ENCODE results near the gene SPX.

Gene SPX

DNA sequence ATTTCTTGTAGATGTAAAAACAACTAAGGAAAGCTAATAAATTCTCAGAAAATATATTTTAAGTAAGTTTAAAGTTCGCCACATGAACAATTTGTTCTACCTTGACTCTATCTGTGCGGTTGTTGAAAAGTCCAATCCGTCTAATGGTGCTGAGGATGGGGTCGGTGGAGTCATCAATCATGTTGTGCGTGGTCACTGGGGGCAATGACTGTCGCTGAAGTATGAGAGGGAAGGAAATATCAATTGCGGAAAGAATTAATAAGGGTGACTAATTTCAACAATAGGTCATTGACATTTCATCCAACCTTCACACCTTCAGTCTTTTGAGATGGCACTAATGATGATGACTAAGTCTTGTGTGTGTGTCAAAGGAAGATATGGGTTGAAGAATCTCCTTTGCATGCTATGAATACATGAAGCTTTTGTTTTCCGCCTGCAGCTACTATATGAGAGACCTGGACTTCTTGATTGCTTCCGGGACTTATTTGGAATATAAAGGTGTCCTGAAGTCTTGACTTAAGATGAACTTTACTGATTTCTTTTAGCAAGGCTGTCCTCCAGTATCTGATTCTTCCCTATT lies 32.1 kb downstream of the SPX start:
- ATAC-seq, result no peak
- no peak for TF ChIP-seq SNAI2 (CRISPR knock-in tag; IDR thresholded peaks at IDR 0.05)
- TF ChIP-seq, protein P1, sequence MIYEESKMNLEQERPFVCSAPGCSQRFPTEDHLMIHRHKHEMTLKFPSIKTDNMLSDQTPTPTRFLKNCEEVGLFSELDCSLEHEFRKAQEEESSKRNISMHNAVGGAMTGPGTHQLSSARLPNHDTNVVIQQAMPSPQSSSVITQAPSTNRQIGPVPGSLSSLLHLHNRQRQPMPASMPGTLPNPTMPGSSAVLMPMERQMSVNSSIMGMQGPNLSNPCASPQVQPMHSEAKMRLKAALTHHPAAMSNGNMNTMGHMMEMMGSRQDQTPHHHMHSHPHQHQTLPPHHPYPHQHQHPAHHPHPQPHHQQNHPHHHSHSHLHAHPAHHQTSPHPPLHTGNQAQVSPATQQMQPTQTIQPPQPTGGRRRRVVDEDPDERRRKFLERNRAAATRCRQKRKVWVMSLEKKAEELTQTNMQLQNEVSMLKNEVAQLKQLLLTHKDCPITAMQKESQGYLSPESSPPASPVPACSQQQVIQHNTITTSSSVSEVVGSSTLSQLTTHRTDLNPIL (CRISPR knock-in tag; IDR thresholded peaks at IDR 0.05; ENCODE audit: low read depth), result no peak
- TF ChIP-seq PPARA (CRISPR knock-in tag; IDR thresholded peaks at IDR 0.05; ENCODE audit: borderline replicate concordance), result no peak
- TF ChIP-seq, protein P2, sequence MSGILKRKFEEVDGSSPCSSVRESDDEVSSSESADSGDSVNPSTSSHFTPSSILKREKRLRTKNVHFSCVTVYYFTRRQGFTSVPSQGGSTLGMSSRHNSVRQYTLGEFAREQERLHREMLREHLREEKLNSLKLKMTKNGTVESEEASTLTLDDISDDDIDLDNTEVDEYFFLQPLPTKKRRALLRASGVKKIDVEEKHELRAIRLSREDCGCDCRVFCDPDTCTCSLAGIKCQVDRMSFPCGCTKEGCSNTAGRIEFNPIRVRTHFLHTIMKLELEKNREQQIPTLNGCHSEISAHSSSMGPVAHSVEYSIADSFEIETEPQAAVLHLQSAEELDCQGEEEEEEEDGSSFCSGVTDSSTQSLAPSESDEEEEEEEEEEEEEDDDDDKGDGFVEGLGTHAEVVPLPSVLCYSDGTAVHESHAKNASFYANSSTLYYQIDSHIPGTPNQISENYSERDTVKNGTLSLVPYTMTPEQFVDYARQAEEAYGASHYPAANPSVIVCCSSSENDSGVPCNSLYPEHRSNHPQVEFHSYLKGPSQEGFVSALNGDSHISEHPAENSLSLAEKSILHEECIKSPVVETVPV (CRISPR knock-in tag; IDR thresholded peaks at IDR 0.05), result no peak
- TF ChIP-seq ZNF565 (CRISPR knock-in tag; conservative IDR thresholded peaks at IDR 0.05; ENCODE audit: low read depth), result no peak
- no peak for TF ChIP-seq ZFP3 (CRISPR knock-in tag; IDR thresholded peaks at IDR 0.05)
- no peak for TF ChIP-seq ZNF8 (CRISPR knock-in tag; IDR thresholded peaks at IDR 0.05)
- TF ChIP-seq, protein P3, sequence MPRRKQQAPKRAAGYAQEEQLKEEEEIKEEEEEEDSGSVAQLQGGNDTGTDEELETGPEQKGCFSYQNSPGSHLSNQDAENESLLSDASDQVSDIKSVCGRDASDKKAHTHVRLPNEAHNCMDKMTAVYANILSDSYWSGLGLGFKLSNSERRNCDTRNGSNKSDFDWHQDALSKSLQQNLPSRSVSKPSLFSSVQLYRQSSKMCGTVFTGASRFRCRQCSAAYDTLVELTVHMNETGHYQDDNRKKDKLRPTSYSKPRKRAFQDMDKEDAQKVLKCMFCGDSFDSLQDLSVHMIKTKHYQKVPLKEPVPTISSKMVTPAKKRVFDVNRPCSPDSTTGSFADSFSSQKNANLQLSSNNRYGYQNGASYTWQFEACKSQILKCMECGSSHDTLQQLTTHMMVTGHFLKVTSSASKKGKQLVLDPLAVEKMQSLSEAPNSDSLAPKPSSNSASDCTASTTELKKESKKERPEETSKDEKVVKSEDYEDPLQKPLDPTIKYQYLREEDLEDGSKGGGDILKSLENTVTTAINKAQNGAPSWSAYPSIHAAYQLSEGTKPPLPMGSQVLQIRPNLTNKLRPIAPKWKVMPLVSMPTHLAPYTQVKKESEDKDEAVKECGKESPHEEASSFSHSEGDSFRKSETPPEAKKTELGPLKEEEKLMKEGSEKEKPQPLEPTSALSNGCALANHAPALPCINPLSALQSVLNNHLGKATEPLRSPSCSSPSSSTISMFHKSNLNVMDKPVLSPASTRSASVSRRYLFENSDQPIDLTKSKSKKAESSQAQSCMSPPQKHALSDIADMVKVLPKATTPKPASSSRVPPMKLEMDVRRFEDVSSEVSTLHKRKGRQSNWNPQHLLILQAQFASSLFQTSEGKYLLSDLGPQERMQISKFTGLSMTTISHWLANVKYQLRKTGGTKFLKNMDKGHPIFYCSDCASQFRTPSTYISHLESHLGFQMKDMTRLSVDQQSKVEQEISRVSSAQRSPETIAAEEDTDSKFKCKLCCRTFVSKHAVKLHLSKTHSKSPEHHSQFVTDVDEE (CRISPR knock-in tag; IDR thresholded peaks at IDR 0.05), result no peak
- TF ChIP-seq, protein P4, sequence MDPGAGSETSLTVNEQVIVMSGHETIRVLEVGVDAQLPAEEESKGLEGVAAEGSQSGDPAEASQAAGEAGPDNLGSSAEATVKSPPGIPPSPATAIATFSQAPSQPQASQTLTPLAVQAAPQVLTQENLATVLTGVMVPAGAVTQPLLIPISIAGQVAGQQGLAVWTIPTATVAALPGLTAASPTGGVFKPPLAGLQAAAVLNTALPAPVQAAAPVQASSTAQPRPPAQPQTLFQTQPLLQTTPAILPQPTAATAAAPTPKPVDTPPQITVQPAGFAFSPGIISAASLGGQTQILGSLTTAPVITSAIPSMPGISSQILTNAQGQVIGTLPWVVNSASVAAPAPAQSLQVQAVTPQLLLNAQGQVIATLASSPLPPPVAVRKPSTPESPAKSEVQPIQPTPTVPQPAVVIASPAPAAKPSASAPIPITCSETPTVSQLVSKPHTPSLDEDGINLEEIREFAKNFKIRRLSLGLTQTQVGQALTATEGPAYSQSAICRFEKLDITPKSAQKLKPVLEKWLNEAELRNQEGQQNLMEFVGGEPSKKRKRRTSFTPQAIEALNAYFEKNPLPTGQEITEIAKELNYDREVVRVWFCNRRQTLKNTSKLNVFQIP (CRISPR knock-in tag; IDR thresholded peaks at IDR 0.05; ENCODE audit: borderline replicate concordance, low read depth), result no peak
- no peak for TF ChIP-seq ZC3H10 (CRISPR knock-in tag; IDR thresholded peaks at IDR 0.05)
- no peak for TF ChIP-seq ISL1 (CRISPR knock-in tag; IDR thresholded peaks at IDR 0.05)
- TF ChIP-seq GLIS3 (CRISPR knock-in tag; IDR thresholded peaks at IDR 0.05), result no peak
- TF ChIP-seq ESRRG (CRISPR knock-in tag; IDR thresholded peaks at IDR 0.05), result no peak

DNA sequence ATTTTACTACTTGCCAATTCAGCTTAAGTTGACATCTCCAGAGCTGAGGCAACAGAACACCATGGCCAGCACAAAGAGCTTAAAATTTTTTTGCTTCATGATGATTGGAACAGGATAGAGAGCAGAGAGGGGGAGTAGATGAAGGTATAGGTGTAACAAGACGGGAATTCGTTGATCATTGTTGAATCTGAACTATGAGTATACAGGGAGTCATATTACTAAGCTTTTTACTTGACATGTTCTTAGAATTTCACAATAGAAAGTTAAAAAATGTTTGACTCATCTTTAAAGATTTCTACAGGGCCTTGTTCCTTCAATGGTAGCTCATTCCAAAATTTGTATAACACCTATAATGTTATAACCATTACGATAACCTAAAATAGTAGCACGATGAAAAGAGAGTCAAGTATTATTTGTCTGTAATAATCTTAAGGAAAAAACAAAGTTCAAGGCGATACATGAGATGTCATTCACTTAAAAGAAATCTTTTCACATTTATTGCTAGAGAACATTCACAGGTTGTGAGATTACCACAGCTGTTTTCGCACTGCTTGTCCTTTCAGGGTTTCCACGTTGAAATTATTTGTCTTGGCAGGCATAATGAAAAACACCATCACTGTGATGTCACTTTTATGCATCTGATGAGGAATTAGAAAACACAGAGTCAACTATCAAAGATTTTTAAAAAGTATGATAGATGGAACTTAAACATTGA lies 33.9 kb downstream of the SPX start:
- TF ChIP-seq TOX (CRISPR knock-in tag; IDR thresholded peaks at IDR 0.05; ENCODE audit: borderline replicate concordance), result no peak
- TF ChIP-seq, protein P3 (CRISPR knock-in tag; IDR thresholded peaks at IDR 0.05), result no peak
- no peak for TF ChIP-seq SNAI2 (CRISPR knock-in tag; IDR thresholded peaks at IDR 0.05)
- TF ChIP-seq, protein P2 (CRISPR knock-in tag; IDR thresholded peaks at IDR 0.05), result no peak
- no peak for ATAC-seq

DNA sequence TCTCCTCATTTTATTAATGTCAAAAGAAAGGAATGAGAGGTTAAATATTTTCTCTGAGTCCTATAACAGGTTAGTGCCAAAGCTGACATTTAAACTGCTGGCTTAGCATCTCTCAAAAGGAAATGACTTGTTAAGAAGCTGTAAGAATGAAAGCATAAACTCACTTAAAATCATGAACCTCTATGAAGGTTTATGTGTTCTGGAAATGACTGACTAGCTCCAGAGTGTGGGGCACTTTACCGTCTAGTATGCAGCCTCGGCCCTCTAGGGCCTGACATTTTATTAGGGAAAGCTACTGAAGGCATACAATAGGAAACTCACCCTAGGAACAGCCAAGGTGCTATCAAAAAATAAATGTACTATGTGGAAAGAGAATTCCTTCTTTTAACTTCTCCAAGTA lies 35.1 kb downstream of the SPX start:
- TF ChIP-seq TCF4 (CRISPR knock-in tag; IDR thresholded peaks at IDR 0.05; ENCODE audit: borderline replicate concordance) (no peak), ZNF70 (CRISPR knock-in tag; IDR thresholded peaks at IDR 0.05) (no peak), ISL1 (CRISPR knock-in tag; IDR thresholded peaks at IDR 0.05) (no peak), TOX (CRISPR knock-in tag; IDR thresholded peaks at IDR 0.05; ENCODE audit: borderline replicate concordance) (no peak), CSDC2 (CRISPR knock-in tag; IDR thresholded peaks at IDR 0.05) (no peak), ZNF565 (CRISPR knock-in tag; conservative IDR thresholded peaks at IDR 0.05; ENCODE audit: low read depth) (no peak), ZNF8 (CRISPR knock-in tag; IDR thresholded peaks at IDR 0.05) (no peak), ZFP3 (CRISPR knock-in tag; IDR thresholded peaks at IDR 0.05) (no peak), OSR1 (CRISPR knock-in tag; IDR thresholded peaks at IDR 0.05) (no peak), ESRRG (CRISPR knock-in tag; IDR thresholded peaks at IDR 0.05) (no peak), ARNTL (CRISPR knock-in tag; IDR thresholded peaks at IDR 0.05; ENCODE audit: borderline replicate concordance, low read depth) (no peak), SNAI2 (CRISPR knock-in tag; IDR thresholded peaks at IDR 0.05) (no peak), PPARA (CRISPR knock-in tag; IDR thresholded peaks at IDR 0.05; ENCODE audit: borderline replicate concordance) (no peak)
- ATAC-seq, result no peak

Measured in SK-N-SH treated with all-trans-retinoic acid at 6 μM for 48 hours (cell line).